HepG2 (cell line): ENCODE data around the gene ZNF764. TPM values are rescaled to one million over a fixed set of nuclear protein-coding genes. Genes with fewer than 3 reads are reported as not detected.

ENCODE experiments used
- CBFB ChIP-seq: sonication (generic); formaldehyde crosslinking; IDR thresholded peaks from 2 replicates; pipeline ENCODE4 v1.4.0; 2020; ENCODE audit warnings: missing genetic modification reagents
- FLYWCH1 ChIP-seq: sonication (generic); formaldehyde crosslinking; IDR thresholded peaks from 2 replicates; pipeline ENCODE4 v1.8.1; 2023; ENCODE audit warnings: mild to moderate bottlenecking, missing genetic modification reagents
- HNF4G ChIP-seq, 2 experiments: sonication (generic) in 1 of 2; formaldehyde crosslinking in 1 of 2; IDR thresholded peaks; 2 replicates each; pipeline versions ENCODE4 v1.4.0 to v1.6.1; 2011 to 2020; ENCODE audit warnings: borderline replicate concordance in 2 of 2, low read depth in 2 of 2, mild to moderate bottlenecking in 2 of 2, low read length in 1 of 2, missing genetic modification reagents in 1 of 2, moderate library complexity in 1 of 2
- MAZ ChIP-seq, 2 experiments: sonication (generic) in 1 of 2; formaldehyde crosslinking in 1 of 2; IDR thresholded peaks; 2 replicates each; pipeline versions ENCODE4 v1.5.0 to v1.6.1; 2012 to 2020; ENCODE audit warnings: low read depth in 2 of 2, mild to moderate bottlenecking in 2 of 2, borderline replicate concordance in 1 of 2, improper control_type of control experiment in 1 of 2, low read length in 1 of 2, missing genetic modification reagents in 1 of 2, moderate library complexity in 1 of 2
- MXD4 ChIP-seq: IDR thresholded peaks from 2 replicates; pipeline ENCODE4 v1.6.1; 2016; ENCODE audit warnings: mild to moderate bottlenecking, missing biosample characterization, missing genetic modification reagents
- SIN3A ChIP-seq: IDR thresholded peaks from 2 replicates; pipeline ENCODE4 v1.6.1; 2011; ENCODE audit warnings: low read depth, mild to moderate bottlenecking, control low read depth, low read length, borderline replicate concordance
- ZFP90 ChIP-seq: sonication (generic); formaldehyde crosslinking; IDR thresholded peaks from 2 replicates; pipeline ENCODE4 v1.8.0; 2022; ENCODE audit warnings: missing genetic modification reagents, mild to moderate bottlenecking, inconsistent platforms, borderline replicate concordance
- ZNF572 ChIP-seq: sonication (generic); formaldehyde crosslinking; IDR thresholded peaks from 2 replicates; pipeline ENCODE4 v1.5.1; 2020; ENCODE audit warnings: mild to moderate bottlenecking, missing genetic modification reagents
- ZSCAN30 ChIP-seq: sonication (generic); formaldehyde crosslinking; IDR thresholded peaks from 2 replicates; pipeline ENCODE4 v1.5.0; 2020; ENCODE audit warnings: mild to moderate bottlenecking, missing genetic modification reagents
- polyA plus RNA-seq, 8 experiments: library from polyadenylated mRNA; depleted of rRNA in 3 of 8; stranded (reverse) in 7 of 8; unstranded in 1 of 8; fragments of >200 nt; fragmentation: Illumina TruSeq in 4 of 8; extraction: Trizol in 4 of 8; gene quantifications; 2 replicates each; pipeline versions ENCODE4 v1.2.1 to v1.2.3, GENCODE V29; 2011 to 2016; ENCODE audit warnings: low read depth in 4 of 8, missing spikeins in 1 of 8, mixed read lengths in 1 of 8; ENCODE audit not compliant: insufficient read depth in 1 of 8
- total RNA-seq, 5 experiments: library from RNA; depleted of rRNA; stranded (reverse); fragments of >200 nt; fragmentation: Illumina TruSeq; extraction: Trizol; gene quantifications; 2 replicates each; pipeline ENCODE4 v1.2.3, GENCODE V29; 2016; ENCODE audit warnings: low read depth in 1 of 5
- TF ChIP-seq, protein P1 (sequence below): sonication (generic); formaldehyde crosslinking; IDR thresholded peaks from 2 replicates; pipeline ENCODE4 v1.9.0; 2021; ENCODE audit warnings: mild to moderate bottlenecking, missing genetic modification reagents
- TF ChIP-seq, protein P2 (sequence below): sonication (generic); formaldehyde crosslinking; IDR thresholded peaks from 2 replicates; pipeline ENCODE4 v1.5.1; 2020; ENCODE audit warnings: missing genetic modification reagents, mild to moderate bottlenecking, borderline replicate concordance
- TF ChIP-seq, protein P3 (sequence below), 2 experiments: IDR thresholded peaks; 2 replicates each; pipeline ENCODE4 v1.6.1; 2011 to 2012; ENCODE audit warnings: low read length in 2 of 2, borderline replicate concordance in 1 of 2, low read depth in 1 of 2, mild to moderate bottlenecking in 1 of 2, moderate library complexity in 1 of 2

Gene ZNF764
- total and polyA plus RNA-seq, 2 of the 13 experiments (the other 11 are each of a cell fraction or from before 2014, with no cell fraction given) = 4.1 to 9.1 TPM

DNA sequence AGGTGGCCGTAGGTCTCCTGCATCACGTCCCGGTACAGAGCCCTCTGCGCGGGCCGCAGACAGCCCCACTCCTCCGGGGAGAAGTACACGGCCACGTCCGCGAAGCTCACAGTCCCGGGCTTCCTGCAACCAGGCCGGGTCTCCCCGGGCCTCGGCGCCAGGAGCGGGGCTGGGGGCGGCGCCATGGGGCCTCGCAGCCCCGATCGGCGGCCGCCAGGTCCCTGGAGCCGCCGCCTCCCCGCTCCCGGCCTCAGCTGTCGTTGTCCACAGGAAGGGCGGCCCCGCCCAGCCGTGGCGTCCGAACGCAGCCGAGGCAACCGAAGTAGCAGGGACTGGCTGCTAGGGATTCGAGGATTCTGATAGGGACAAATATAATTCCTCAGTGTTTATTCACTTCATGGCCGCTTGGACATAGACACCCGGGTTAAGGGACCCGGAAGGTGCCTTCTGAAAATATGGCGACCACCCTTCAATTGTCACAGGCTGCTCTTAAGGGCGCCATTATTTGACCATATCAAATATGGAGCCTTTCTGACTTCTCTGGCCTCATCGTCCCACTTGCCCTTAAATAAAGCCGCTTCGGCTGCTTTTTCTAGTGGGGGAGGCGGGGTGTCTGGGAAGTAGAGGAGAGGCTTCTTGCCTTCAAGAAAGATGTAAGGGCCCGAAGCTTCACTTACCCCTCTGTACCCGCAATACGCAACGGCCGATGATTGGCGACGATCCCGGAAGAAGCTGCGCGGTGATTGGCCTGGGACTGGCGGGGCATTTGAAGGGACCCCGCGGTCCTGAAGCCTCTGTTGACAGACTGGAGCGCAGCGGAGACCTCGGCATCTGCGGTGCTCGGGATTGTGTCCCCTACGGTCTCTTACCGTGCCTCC is 13.5 kb upstream of the ZNF764 start, which contains the start of gene ZNF688 (continued):
- TF ChIP-seq, protein P1, sequence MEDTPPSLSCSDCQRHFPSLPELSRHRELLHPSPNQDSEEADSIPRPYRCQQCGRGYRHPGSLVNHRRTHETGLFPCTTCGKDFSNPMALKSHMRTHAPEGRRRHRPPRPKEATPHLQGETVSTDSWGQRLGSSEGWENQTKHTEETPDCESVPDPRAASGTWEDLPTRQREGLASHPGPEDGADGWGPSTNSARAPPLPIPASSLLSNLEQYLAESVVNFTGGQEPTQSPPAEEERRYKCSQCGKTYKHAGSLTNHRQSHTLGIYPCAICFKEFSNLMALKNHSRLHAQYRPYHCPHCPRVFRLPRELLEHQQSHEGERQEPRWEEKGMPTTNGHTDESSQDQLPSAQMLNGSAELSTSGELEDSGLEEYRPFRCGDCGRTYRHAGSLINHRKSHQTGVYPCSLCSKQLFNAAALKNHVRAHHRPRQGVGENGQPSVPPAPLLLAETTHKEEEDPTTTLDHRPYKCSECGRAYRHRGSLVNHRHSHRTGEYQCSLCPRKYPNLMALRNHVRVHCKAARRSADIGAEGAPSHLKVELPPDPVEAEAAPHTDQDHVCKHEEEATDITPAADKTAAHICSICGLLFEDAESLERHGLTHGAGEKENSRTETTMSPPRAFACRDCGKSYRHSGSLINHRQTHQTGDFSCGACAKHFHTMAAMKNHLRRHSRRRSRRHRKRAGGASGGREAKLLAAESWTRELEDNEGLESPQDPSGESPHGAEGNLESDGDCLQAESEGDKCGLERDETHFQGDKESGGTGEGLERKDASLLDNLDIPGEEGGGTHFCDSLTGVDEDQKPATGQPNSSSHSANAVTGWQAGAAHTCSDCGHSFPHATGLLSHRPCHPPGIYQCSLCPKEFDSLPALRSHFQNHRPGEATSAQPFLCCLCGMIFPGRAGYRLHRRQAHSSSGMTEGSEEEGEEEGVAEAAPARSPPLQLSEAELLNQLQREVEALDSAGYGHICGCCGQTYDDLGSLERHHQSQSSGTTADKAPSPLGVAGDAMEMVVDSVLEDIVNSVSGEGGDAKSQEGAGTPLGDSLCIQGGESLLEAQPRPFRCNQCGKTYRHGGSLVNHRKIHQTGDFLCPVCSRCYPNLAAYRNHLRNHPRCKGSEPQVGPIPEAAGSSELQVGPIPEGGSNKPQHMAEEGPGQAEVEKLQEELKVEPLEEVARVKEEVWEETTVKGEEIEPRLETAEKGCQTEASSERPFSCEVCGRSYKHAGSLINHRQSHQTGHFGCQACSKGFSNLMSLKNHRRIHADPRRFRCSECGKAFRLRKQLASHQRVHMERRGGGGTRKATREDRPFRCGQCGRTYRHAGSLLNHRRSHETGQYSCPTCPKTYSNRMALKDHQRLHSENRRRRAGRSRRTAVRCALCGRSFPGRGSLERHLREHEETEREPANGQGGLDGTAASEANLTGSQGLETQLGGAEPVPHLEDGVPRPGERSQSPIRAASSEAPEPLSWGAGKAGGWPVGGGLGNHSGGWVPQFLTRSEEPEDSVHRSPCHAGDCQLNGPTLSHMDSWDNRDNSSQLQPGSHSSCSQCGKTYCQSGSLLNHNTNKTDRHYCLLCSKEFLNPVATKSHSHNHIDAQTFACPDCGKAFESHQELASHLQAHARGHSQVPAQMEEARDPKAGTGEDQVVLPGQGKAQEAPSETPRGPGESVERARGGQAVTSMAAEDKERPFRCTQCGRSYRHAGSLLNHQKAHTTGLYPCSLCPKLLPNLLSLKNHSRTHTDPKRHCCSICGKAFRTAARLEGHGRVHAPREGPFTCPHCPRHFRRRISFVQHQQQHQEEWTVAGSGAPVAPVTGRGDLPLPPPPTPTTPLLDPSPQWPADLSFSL (CRISPR knock-in tag) = no peak
- peak; percentile 64; the same call in 1 of the 2 replicates for TF ChIP-seq FLYWCH1
- peak; percentile 96 for TF ChIP-seq MXD4 (CRISPR knock-in tag)
- TF ChIP-seq HNF4G (IDR thresholded peaks at IDR 0.05; ENCODE audit: borderline replicate concordance, low read depth, low read length) = no peak
- no peak for TF ChIP-seq HNF4G (CRISPR knock-in tag; IDR thresholded peaks at IDR 0.05; ENCODE audit: borderline replicate concordance, low read depth)
- TF ChIP-seq, protein P2, sequence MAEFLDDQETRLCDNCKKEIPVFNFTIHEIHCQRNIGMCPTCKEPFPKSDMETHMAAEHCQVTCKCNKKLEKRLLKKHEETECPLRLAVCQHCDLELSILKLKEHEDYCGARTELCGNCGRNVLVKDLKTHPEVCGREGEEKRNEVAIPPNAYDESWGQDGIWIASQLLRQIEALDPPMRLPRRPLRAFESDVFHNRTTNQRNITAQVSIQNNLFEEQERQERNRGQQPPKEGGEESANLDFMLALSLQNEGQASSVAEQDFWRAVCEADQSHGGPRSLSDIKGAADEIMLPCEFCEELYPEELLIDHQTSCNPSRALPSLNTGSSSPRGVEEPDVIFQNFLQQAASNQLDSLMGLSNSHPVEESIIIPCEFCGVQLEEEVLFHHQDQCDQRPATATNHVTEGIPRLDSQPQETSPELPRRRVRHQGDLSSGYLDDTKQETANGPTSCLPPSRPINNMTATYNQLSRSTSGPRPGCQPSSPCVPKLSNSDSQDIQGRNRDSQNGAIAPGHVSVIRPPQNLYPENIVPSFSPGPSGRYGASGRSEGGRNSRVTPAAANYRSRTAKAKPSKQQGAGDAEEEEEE (CRISPR knock-in tag) = peak; percentile 9; the same call in 1 of the 2 replicates
- peak; percentile 43; the same call in 1 of the 2 replicates for TF ChIP-seq MAZ (IDR thresholded peaks at IDR 0.05; ENCODE audit: borderline replicate concordance, low read depth, low read length)
- TF ChIP-seq MAZ (CRISPR knock-in tag; IDR thresholded peaks at IDR 0.05; ENCODE audit: low read depth) = peak; percentile 87
- TF ChIP-seq, protein P3, sequence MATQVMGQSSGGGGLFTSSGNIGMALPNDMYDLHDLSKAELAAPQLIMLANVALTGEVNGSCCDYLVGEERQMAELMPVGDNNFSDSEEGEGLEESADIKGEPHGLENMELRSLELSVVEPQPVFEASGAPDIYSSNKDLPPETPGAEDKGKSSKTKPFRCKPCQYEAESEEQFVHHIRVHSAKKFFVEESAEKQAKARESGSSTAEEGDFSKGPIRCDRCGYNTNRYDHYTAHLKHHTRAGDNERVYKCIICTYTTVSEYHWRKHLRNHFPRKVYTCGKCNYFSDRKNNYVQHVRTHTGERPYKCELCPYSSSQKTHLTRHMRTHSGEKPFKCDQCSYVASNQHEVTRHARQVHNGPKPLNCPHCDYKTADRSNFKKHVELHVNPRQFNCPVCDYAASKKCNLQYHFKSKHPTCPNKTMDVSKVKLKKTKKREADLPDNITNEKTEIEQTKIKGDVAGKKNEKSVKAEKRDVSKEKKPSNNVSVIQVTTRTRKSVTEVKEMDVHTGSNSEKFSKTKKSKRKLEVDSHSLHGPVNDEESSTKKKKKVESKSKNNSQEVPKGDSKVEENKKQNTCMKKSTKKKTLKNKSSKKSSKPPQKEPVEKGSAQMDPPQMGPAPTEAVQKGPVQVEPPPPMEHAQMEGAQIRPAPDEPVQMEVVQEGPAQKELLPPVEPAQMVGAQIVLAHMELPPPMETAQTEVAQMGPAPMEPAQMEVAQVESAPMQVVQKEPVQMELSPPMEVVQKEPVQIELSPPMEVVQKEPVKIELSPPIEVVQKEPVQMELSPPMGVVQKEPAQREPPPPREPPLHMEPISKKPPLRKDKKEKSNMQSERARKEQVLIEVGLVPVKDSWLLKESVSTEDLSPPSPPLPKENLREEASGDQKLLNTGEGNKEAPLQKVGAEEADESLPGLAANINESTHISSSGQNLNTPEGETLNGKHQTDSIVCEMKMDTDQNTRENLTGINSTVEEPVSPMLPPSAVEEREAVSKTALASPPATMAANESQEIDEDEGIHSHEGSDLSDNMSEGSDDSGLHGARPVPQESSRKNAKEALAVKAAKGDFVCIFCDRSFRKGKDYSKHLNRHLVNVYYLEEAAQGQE (IDR thresholded peaks at IDR 0.05; ENCODE audit: borderline replicate concordance in 1 of 2, low read depth in 1 of 2, low read length in 2 of 2) = no peak
- TF ChIP-seq ZNF572 (CRISPR knock-in tag) = no peak
- 0 out of 2 replicates have a peak, but pooled peaks have one; percentile 61 for TF ChIP-seq ZFP90 (CRISPR knock-in tag)
- TF ChIP-seq SIN3A = peak; percentile 100
- no peak for TF ChIP-seq ZSCAN30 (CRISPR knock-in tag)
- no peak; the same call in 1 of the 2 replicates for TF ChIP-seq CBFB (CRISPR knock-in tag)
